K562 (cell line): Measurements from ENCODE around the gene FOXA3. TPM values are rescaled to one million over a fixed set of nuclear protein-coding genes. Genes with fewer than 3 reads are reported as not detected.

Experiments used
- BCOR ChIP-seq: fragments of 450-650 bp; IDR thresholded peaks from 2 replicates; pipeline ENCODE4 v1.6.1; 2016
- CBX1 ChIP-seq: sonication (generic); IDR thresholded peaks from 2 replicates; pipeline ENCODE4 v1.6.1; 2016; ENCODE audit warnings: antibody characterized with exemption, low read depth, mild to moderate bottlenecking
- CC2D1A ChIP-seq: fragments of 450-650 bp; IDR thresholded peaks from 2 replicates; pipeline ENCODE4 v1.6.1; 2017; ENCODE audit warnings: mild to moderate bottlenecking
- CSDE1 ChIP-seq, 2 experiments: fragments of 450-650 bp; IDR thresholded peaks; 2 replicates each; pipeline ENCODE4 v1.6.1; 2016; ENCODE audit warnings: mild to moderate bottlenecking in 1 of 2
- DNMT1 ChIP-seq: fragments of 450-650 bp; IDR thresholded peaks from 2 replicates; pipeline ENCODE4 v1.6.1; 2016; ENCODE audit warnings: antibody characterized with exemption, mild to moderate bottlenecking
- E2F3 ChIP-seq: fragments of 250-450 bp; sonication (Bioruptor Pico); IDR thresholded peaks from 2 replicates; pipeline ENCODE4 v1.4.0; 2020; ENCODE audit warnings: mild to moderate bottlenecking
- ESRRA ChIP-seq: fragments of 450-650 bp; IDR thresholded peaks from 2 replicates; pipeline ENCODE4 v1.6.1; 2014; ENCODE audit warnings: low read depth, mild to moderate bottlenecking, moderate library complexity, borderline replicate concordance
- EZH2 ChIP-seq: IDR thresholded peaks from 2 replicates; pipeline ENCODE4 v1.6.1; 2012; ENCODE audit warnings: low read depth, mild to moderate bottlenecking, inconsistent platforms, low read length, borderline replicate concordance
- FOXJ3 ChIP-seq: sonication (generic); formaldehyde crosslinking; IDR thresholded peaks from 2 replicates; pipeline ENCODE4 v1.4.0; 2020; ENCODE audit warnings: mild to moderate bottlenecking, missing genetic modification reagents
- GTF2E2 ChIP-seq: fragments of 200-800 bp; sonication (Bioruptor generic); IDR thresholded peaks from 2 replicates; pipeline ENCODE4 v1.6.1; 2016; ENCODE audit warnings: missing genetic modification characterization, missing compliant biosample characterization
- HMG20A ChIP-seq: fragments of 450-650 bp; formaldehyde crosslinking; conservative IDR thresholded peaks from 2 replicates; pipeline ENCODE4 v1.4.0; 2020; ENCODE audit warnings: mild to moderate bottlenecking, mixed read lengths
- ID3 ChIP-seq, 2 experiments: fragments of 250-450 bp in 1 of 2; fragments of 450-650 bp in 1 of 2; sonication (Bioruptor Pico) in 1 of 2; IDR thresholded peaks; 2 replicates each; pipeline versions ENCODE4 v1.6.1 to v1.8.0; 2016 to 2021; ENCODE audit warnings: mild to moderate bottlenecking in 2 of 2, moderate library complexity in 2 of 2, missing compliant biosample characterization in 1 of 2, missing genetic modification characterization in 1 of 2
- IFI16 ChIP-seq: fragments of 250-450 bp; sonication (Bioruptor Pico); IDR thresholded peaks from 2 replicates; pipeline ENCODE4 v2.1.2; 2022; ENCODE audit warnings: mild to moderate bottlenecking, inconsistent platforms
- KLF1 ChIP-seq: fragments of 450-650 bp; IDR thresholded peaks from 2 replicates; pipeline ENCODE4 v1.6.1; 2016; ENCODE audit warnings: missing genetic modification characterization, missing compliant biosample characterization
- MCM2 ChIP-seq: fragments of 450-650 bp; IDR thresholded peaks from 2 replicates; pipeline ENCODE4 v1.6.1; 2017; ENCODE audit warnings: low read depth, mild to moderate bottlenecking
- MLLT1 ChIP-seq, 2 experiments: fragments of 450-650 bp; IDR thresholded peaks; 2 replicates each; pipeline ENCODE4 v1.6.1; 2016
- MYBL2 ChIP-seq, 2 experiments: fragments of 450-650 bp in 1 of 2; sonication (generic) in 1 of 2; formaldehyde crosslinking in 1 of 2; IDR thresholded peaks; 2 replicates each; pipeline versions ENCODE4 v1.6.1 to v1.8.1; 2017 to 2022; ENCODE audit warnings: borderline replicate concordance in 1 of 2, inconsistent platforms in 1 of 2, low read depth in 1 of 2, mild to moderate bottlenecking in 1 of 2, missing genetic modification reagents in 1 of 2, moderate library complexity in 1 of 2
- NFE2 ChIP-seq: IDR thresholded peaks from 2 replicates; pipeline ENCODE4 v1.6.1; 2014; ENCODE audit warnings: antibody characterized with exemption, low read depth
- PCBP2 ChIP-seq: fragments of 200-400 bp; formaldehyde crosslinking; IDR thresholded peaks from 2 replicates; pipeline ENCODE4 v1.6.1; 2018; ENCODE audit warnings: low read length, low read depth, mild to moderate bottlenecking, moderate library complexity; ENCODE audit not compliant: poor library complexity, severe bottlenecking
- PHB ChIP-seq: fragments of 250-450 bp; sonication (Bioruptor Pico); IDR thresholded peaks from 2 replicates; pipeline ENCODE4 v1.5.0; 2021
- RUNX1 ChIP-seq: sonication (generic); IDR thresholded peaks from 2 replicates; pipeline ENCODE4 v1.6.1; 2016; ENCODE audit warnings: antibody characterized with exemption, low read depth
- SETDB1 ChIP-seq: IDR thresholded peaks from one replicate; pipeline ENCODE4 v1.6.1; 2012; ENCODE audit warnings: low read length, control low read depth, inconsistent platforms
- SMARCA5 ChIP-seq: fragments of 450-650 bp; IDR thresholded peaks from 2 replicates; pipeline ENCODE4 v1.6.1; 2016
- TAF15 ChIP-seq: fragments of 200-400 bp; formaldehyde crosslinking; IDR thresholded peaks from 2 replicates; pipeline ENCODE4 v1.6.1; 2017; ENCODE audit warnings: mild to moderate bottlenecking, low read depth, low read length, moderate library complexity
- TGIF2 ChIP-seq: sonication (generic); formaldehyde crosslinking; IDR thresholded peaks from 2 replicates; pipeline ENCODE4 v1.8.1; 2022; ENCODE audit warnings: mild to moderate bottlenecking, missing genetic modification reagents, moderate library complexity
- ZNF277 ChIP-seq: fragments of 250-450 bp; sonication (Bioruptor Pico); IDR thresholded peaks from 2 replicates; pipeline ENCODE4 v1.8.0; 2022; ENCODE audit warnings: inconsistent platforms, mild to moderate bottlenecking, moderate library complexity, borderline replicate concordance
- ZNF583 ChIP-seq: fragments of 250-450 bp; sonication (Bioruptor Pico); IDR thresholded peaks from 2 replicates; pipeline ENCODE4 v1.4.0; 2020
- polyA plus RNA-seq, 8 experiments: library from polyadenylated mRNA; depleted of rRNA in 4 of 8; stranded (reverse) in 5 of 8; unstranded in 3 of 8; fragments of >200 nt; fragmentation: Nextera tagmentation in 2 of 8; fragmentation: Illumina TruSeq in 1 of 8; extraction: Ambion mirVana in 2 of 8; extraction: Trizol in 1 of 8; gene quantifications; 2 replicates each; pipeline versions ENCODE4 v1.2.1 to v1.2.3, GENCODE V29; 2011 to 2014; ENCODE audit warnings: inconsistent platforms in 1 of 8, missing spikeins in 1 of 8
- total RNA-seq, 7 experiments: library from RNA; depleted of rRNA in 6 of 7; stranded (reverse); fragments of >200 nt in 6 of 7; fragmentation: Illumina TruSeq in 2 of 7; extraction: Trizol in 2 of 7; gene quantifications; 2 replicates each; pipeline versions ENCODE4 v1.2.1 to v1.2.3, GENCODE V29; 2011 to 2021; ENCODE audit warnings: low replicate concordance in 1 of 7
- TF ChIP-seq, protein P1 (sequence below): IDR thresholded peaks from 2 replicates; pipeline ENCODE4 v1.6.1; 2011; ENCODE audit not compliant: insufficient read length; ENCODE audit errors: extremely low read depth

FOXA3 gene
- total and polyA plus RNA-seq, 9 of the 15 experiments (the other 6 are each of a cell fraction or from before 2014, with no cell fraction given), result 1.3 to 15.5 (median 4.7) TPM

- TF ChIP-seq TGIF2 (CRISPR knock-in tag), result no peak
- no peak for TF ChIP-seq MCM2
- TF ChIP-seq DNMT1, result no peak
- no peak for TF ChIP-seq ID3 (CRISPR knock-in tag; IDR thresholded peaks at IDR 0.05)
- no peak for TF ChIP-seq ID3 (tag; IDR thresholded peaks at IDR 0.05)
- TF ChIP-seq SMARCA5, result no peak
- no peak for TF ChIP-seq IFI16 (CRISPR knock-in tag)
- no peak for TF ChIP-seq RUNX1
- no peak for TF ChIP-seq ZNF277
- no peak for TF ChIP-seq CBX1
- TF ChIP-seq, protein P1, sequence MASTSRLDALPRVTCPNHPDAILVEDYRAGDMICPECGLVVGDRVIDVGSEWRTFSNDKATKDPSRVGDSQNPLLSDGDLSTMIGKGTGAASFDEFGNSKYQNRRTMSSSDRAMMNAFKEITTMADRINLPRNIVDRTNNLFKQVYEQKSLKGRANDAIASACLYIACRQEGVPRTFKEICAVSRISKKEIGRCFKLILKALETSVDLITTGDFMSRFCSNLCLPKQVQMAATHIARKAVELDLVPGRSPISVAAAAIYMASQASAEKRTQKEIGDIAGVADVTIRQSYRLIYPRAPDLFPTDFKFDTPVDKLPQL, result no peak
- no peak for TF ChIP-seq TAF15
- TF ChIP-seq GTF2E2 (tag), result no peak
- TF ChIP-seq ZNF583 (CRISPR knock-in tag), result no peak
- no peak; the same call in 1 of the 2 replicates for TF ChIP-seq ESRRA
- TF ChIP-seq E2F3 (CRISPR knock-in tag), result no peak
- TF ChIP-seq CC2D1A, result no peak
- no peak for TF ChIP-seq FOXJ3 (CRISPR knock-in tag)
- TF ChIP-seq KLF1 (tag), result no peak
- TF ChIP-seq HMG20A (CRISPR knock-in tag), result no peak
- TF ChIP-seq SETDB1, result no peak
- no peak for TF ChIP-seq PCBP2
- TF ChIP-seq CSDE1 (IDR thresholded peaks at IDR 0.05), result no peak
- TF ChIP-seq EZH2, result no peak
- TF ChIP-seq PHB (CRISPR knock-in tag), result no peak
- no peak for TF ChIP-seq NFE2
- no peak for TF ChIP-seq MYBL2 (IDR thresholded peaks at IDR 0.05; ENCODE audit: low read depth)
- TF ChIP-seq MYBL2 (CRISPR knock-in tag; IDR thresholded peaks at IDR 0.05; ENCODE audit: borderline replicate concordance), result no peak
- no peak for TF ChIP-seq MLLT1 (IDR thresholded peaks at IDR 0.05)
- peak; percentile 30; the same call in 1 of the 2 replicates for TF ChIP-seq BCOR
These were observed 38.0 kb downstream of the FOXA3 start, which contains the start of gene MYPOP (continued) for GRCh38 chr19:45901912-45902650.
